A673 (cell line): ENCODE results near the gene DRAM1. TPM values are rescaled to one million over a fixed set of nuclear protein-coding genes. Genes with fewer than 3 reads are reported as not detected.

Experiments used
- BruUV-seq: library from RNA; stranded (reverse); fragments of 400-500 nt; replicated peaks from 2 replicates; lab custom pipeline; 2021; lab: Mats Ljungman, UMichigan
- CTCF ChIA-PET: fragments of 300-600 bp; sonication (Branson Sonifier 250); formaldehyde crosslinking; loops from one replicate; lab custom pipeline; 2022; ENCODE audit warnings: antibody characterized with exemption; lab: Charles Lee
- POLR2A ChIA-PET: fragments of 300-600 bp; sonication (Branson Sonifier 250); formaldehyde crosslinking; loops from one replicate; lab custom pipeline; 2022; ENCODE audit warnings: antibody characterized with exemption; ENCODE audit not compliant: low non-redundant PET; lab: Charles Lee
- DNase-seq: peaks from one replicate; pipeline ENCODE4 v3.0.0-alpha.2; 2015; ENCODE audit warnings: low spot score
- H3K27ac ChIP-seq: fragments of 200-600 bp; sonication (generic); 2 replicates; pipeline ENCODE4 v1.5.1; 2016; ENCODE audit warnings: mixed run types, low read depth, mild to moderate bottlenecking, mixed read lengths, antibody characterized with exemption, low read length; ENCODE audit not compliant: poor library complexity, severe bottlenecking
- H3K27me3 ChIP-seq: fragments of 200-600 bp; sonication (generic); replicated peaks from 2 replicates; pipeline ENCODE4 v1.6.1; 2017; ENCODE audit warnings: mixed run types, low read depth, mild to moderate bottlenecking, mixed read lengths, antibody characterized with exemption, low read length; ENCODE audit not compliant: insufficient read depth, poor library complexity
- H3K36me3 ChIP-seq: fragments of 200-600 bp; sonication (generic); 2 replicates; pipeline ENCODE4 v1.6.1; 2016; ENCODE audit warnings: mixed run types, mild to moderate bottlenecking, mixed read lengths, antibody characterized with exemption, low read length; ENCODE audit not compliant: insufficient read depth, poor library complexity, severe bottlenecking
- H3K4me1 ChIP-seq: fragments of 200-600 bp; sonication (generic); 2 replicates; pipeline ENCODE4 v1.6.1; 2017; ENCODE audit warnings: mixed run types, mild to moderate bottlenecking, mixed read lengths, antibody characterized with exemption, low read length; ENCODE audit not compliant: insufficient read depth, poor library complexity, severe bottlenecking
- H3K4me3 ChIP-seq: fragments of 200-600 bp; sonication (generic); 2 replicates; pipeline ENCODE4 v1.5.1; 2016; ENCODE audit warnings: low read depth, mixed run types, mild to moderate bottlenecking, mixed read lengths, low read length; ENCODE audit not compliant: poor library complexity, severe bottlenecking
- H3K9me3 ChIP-seq: fragments of 200-600 bp; sonication (generic); 2 replicates; pipeline ENCODE4 v1.6.1; 2016; ENCODE audit warnings: mixed run types, low read depth, mild to moderate bottlenecking, mixed read lengths, antibody characterized with exemption, low read length; ENCODE audit not compliant: poor library complexity, severe bottlenecking
- CTCF ChIP-seq: fragments of 300-800, 200-600 bp; sonication (generic); conservative IDR thresholded peaks from 2 replicates; pipeline ENCODE4 v1.5.1; 2017; ENCODE audit warnings: low read depth, mild to moderate bottlenecking, antibody characterized with exemption, low read length, moderate library complexity, mixed read lengths
- EZH2 ChIP-seq: fragments of 200-600 bp; sonication (generic); IDR thresholded peaks from 2 replicates; pipeline ENCODE4 v1.6.1; 2017; ENCODE audit warnings: borderline replicate concordance, low read depth, mild to moderate bottlenecking, mixed read lengths, antibody characterized with exemption, low read length; ENCODE audit not compliant: poor library complexity, severe bottlenecking
- intact Hi-C: fragments of 100-400 bp; cut with micrococcal nuclease; formaldehyde crosslinking; loops from one replicate; pipeline ENCODE4 v1.10.0; 2022; ENCODE audit not compliant: unreplicated experiment
- total RNA-seq: library from RNA; stranded (reverse); gene quantifications from 2 replicates; pipeline ENCODE4 v1.2.3, GENCODE V29; 2021

The DRAM1 gene
- total RNA-seq, 1 experiment from 2014 or later, result 10.5 TPM

GRCh38 chr12:101927036-101927435 lies 49.7 kb downstream of the DRAM1 start:
- no peak overlapping the region for H3K27ac ChIP-seq
- ChIA-PET CTCF (interaction anchor here (0.6 to 0.7 kb wide), 2 partner anchors 21 to 813 kb away, joined by 4 to 7 read pairs; no protein-coding TSS in a partner anchor), POLR2A (no interaction called here)

GRCh38 chr12:101927999-101928398 lies 50.6 kb downstream of the DRAM1 start:
- DNase-seq, result no peak
- intact Hi-C loops, result no loop called here
- no peaks in the 10 kb centered on the region for H3K27me3 ChIP-seq
- ChIA-PET CTCF (no interaction called here), POLR2A (no interaction called here)
- H3K4me3 ChIP-seq, result no peak overlapping the region
- H3K9me3 ChIP-seq, result no peaks in the 10 kb centered on the region
- H3K27ac ChIP-seq, result no peak overlapping the region
- H3K36me3 ChIP-seq, result no peaks in the 10 kb centered on the region
- no peak for TF ChIP-seq EZH2
- no peak for TF ChIP-seq CTCF
- BruUV-seq, result no TSS peak
- no peaks in the 10 kb centered on the region for H3K4me1 ChIP-seq

More at GRCh38 chr12:101927036-101927435, 49.7 kb downstream of the DRAM1 start:
- Histone ChIP-seq H3K9me3 (no peaks in the 10 kb centered on the region), H3K27me3 (no peaks in the 10 kb centered on the region), H3K36me3 (no peaks in the 10 kb centered on the region), H3K4me1 (no peaks in the 10 kb centered on the region), H3K4me3 (no peak overlapping the region)
- no peak for DNase-seq
- BruUV-seq, result no TSS peak
- intact Hi-C loops, result no loop called here
- TF ChIP-seq CTCF, result no peak
- TF ChIP-seq EZH2, result no peak

- H3K4me3 ChIP-seq, result no peak overlapping the region
- TF ChIP-seq CTCF (no peak), EZH2 (no peak)
- H3K27ac ChIP-seq, result no peak overlapping the region
- CTCF ChIA-PET, result no interaction called here
- no peaks in the 10 kb centered on the region for H3K36me3 ChIP-seq
- no peaks in the 10 kb centered on the region for H3K4me1 ChIP-seq
- intact Hi-C loops, result no loop called here
- no peaks in the 10 kb centered on the region for H3K27me3 ChIP-seq
- no TSS peak for BruUV-seq
- H3K9me3 ChIP-seq, result no peaks in the 10 kb centered on the region
- no peak for DNase-seq
- POLR2A ChIA-PET, result no interaction called here
These were observed 51.2 kb downstream of the DRAM1 start for GRCh38 chr12:101928556-101928955.
